ENCODE results near the gene APP. TPM values are rescaled to one million over a fixed set of nuclear protein-coding genes. Genes with fewer than 3 reads are reported as not detected.
A peak's percentile ranks its signal among the peaks of the same experiment; 100 is the strongest.

APP gene
- total and polyA plus RNA-seq, 4 donors = 86.9 to 414 (median 367) TPM

GRCh38 chr21:25979845-25980616, 190.5 kb downstream of the APP start:
- Histone ChIP-seq H3K4me1 (ENCODE audit: control insufficient read depth in 5 of 5, insufficient read depth in 5 of 5, low read length in 5 of 5) (peaks cover 0 to 4% (median 0%) of the 10 kb centered on the region in 5 donors), H3K9ac (ENCODE audit: insufficient read depth in 1 of 2, low read length in 2 of 2) (no peak overlapping the region), H3K36me3 (ENCODE audit: control insufficient read depth in 4 of 4, insufficient read depth in 4 of 4, low read length in 4 of 4) (peaks cover 7 to 22% (median 12%) of the 10 kb centered on the region in 4 donors), H3K4me3 (no peak overlapping the region), H3K9me3 (ENCODE audit: control insufficient read depth in 4 of 4, insufficient read depth in 3 of 4, low read length in 3 of 4) (no peaks in the 10 kb centered on the region), H3K27ac (ENCODE audit: low read depth in 1 of 2, low read length in 1 of 2) (no peak overlapping the region), H3K27me3 (ENCODE audit: control insufficient read depth in 3 of 3, insufficient read depth in 3 of 3, low read length in 2 of 3) (no peaks in the 10 kb centered on the region)
- ATAC-seq (ENCODE audit: insufficient read depth, low FRiP score) = no peak
- 75% methylated on average over 9 of the region's 9 CpGs for WGBS, 2 donors
- no peak for DNase-seq
- TF ChIP-seq, protein P1, sequence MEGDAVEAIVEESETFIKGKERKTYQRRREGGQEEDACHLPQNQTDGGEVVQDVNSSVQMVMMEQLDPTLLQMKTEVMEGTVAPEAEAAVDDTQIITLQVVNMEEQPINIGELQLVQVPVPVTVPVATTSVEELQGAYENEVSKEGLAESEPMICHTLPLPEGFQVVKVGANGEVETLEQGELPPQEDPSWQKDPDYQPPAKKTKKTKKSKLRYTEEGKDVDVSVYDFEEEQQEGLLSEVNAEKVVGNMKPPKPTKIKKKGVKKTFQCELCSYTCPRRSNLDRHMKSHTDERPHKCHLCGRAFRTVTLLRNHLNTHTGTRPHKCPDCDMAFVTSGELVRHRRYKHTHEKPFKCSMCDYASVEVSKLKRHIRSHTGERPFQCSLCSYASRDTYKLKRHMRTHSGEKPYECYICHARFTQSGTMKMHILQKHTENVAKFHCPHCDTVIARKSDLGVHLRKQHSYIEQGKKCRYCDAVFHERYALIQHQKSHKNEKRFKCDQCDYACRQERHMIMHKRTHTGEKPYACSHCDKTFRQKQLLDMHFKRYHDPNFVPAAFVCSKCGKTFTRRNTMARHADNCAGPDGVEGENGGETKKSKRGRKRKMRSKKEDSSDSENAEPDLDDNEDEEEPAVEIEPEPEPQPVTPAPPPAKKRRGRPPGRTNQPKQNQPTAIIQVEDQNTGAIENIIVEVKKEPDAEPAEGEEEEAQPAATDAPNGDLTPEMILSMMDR (IDR thresholded peaks at IDR 0.05; ENCODE audit: control extremely low read depth, extremely low read depth) = no peak

GRCh38 chr21:25977068-25977611, 193.4 kb downstream of the APP start:
- Histone ChIP-seq H3K4me3 (no peak overlapping the region), H3K36me3 (ENCODE audit: control insufficient read depth in 4 of 4, insufficient read depth in 4 of 4, low read length in 4 of 4) (peaks cover 13 to 45% (median 30%) of the 10 kb centered on the region in 4 donors), H3K9ac (ENCODE audit: insufficient read depth in 1 of 2, low read length in 2 of 2) (no peak overlapping the region), H3K4me1 (ENCODE audit: control insufficient read depth in 5 of 5, insufficient read depth in 5 of 5, low read length in 5 of 5) (peaks cover 0 to 2% (median 0%) of the 10 kb centered on the region in 5 donors), H3K27me3 (ENCODE audit: control insufficient read depth in 3 of 3, insufficient read depth in 3 of 3, low read length in 2 of 3) (no peaks in the 10 kb centered on the region), H3K27ac (ENCODE audit: low read depth in 1 of 2, low read length in 1 of 2) (no peak overlapping the region), H3K9me3 (ENCODE audit: control insufficient read depth in 4 of 4, insufficient read depth in 3 of 4, low read length in 3 of 4) (no peaks in the 10 kb centered on the region)
- ATAC-seq (ENCODE audit: insufficient read depth, low FRiP score) (no peak), DNase-seq (peak in 1 of 3 donors; percentile 9)
- TF ChIP-seq, protein P1 (IDR thresholded peaks at IDR 0.05; ENCODE audit: control extremely low read depth, extremely low read depth) = no peak

DNA sequence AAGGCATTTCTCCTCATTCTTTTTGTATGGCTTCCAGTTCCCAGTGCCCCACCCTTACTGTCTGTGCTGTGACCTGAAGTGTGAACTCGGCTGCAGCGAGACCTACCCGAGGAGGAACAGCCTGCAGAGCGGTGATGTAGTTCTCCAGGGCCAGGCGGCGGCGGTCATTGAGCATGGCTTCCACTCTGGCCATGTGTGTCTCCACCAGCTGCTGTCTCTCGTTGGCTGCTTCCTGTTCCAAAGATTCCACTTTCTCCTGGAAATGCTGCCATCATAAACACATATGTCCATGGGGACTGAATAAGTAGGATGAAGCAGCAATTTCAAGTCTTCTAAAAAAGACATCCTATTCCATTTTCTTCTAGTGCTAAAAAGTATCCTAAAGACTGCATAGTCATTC, 195.6 kb downstream of the APP start:
- Histone ChIP-seq H3K27ac (ENCODE audit: low read depth in 1 of 2, low read length in 1 of 2) (peak overlapping the region in 1 of 2 donors; percentile 12), H3K9ac (ENCODE audit: insufficient read depth in 1 of 2, low read length in 2 of 2) (no peak overlapping the region), H3K36me3 (ENCODE audit: control insufficient read depth in 4 of 4, insufficient read depth in 4 of 4, low read length in 4 of 4) (peaks cover 12 to 45% (median 33%) of the 10 kb centered on the region in 4 donors), H3K4me3 (no peak overlapping the region), H3K4me1 (ENCODE audit: control insufficient read depth in 5 of 5, insufficient read depth in 5 of 5, low read length in 5 of 5) (peaks cover 0 to 6% (median 0%) of the 10 kb centered on the region in 5 donors), H3K27me3 (ENCODE audit: control insufficient read depth in 3 of 3, insufficient read depth in 3 of 3, low read length in 2 of 3) (no peaks in the 10 kb centered on the region), H3K9me3 (ENCODE audit: control insufficient read depth in 4 of 4, insufficient read depth in 3 of 4, low read length in 3 of 4) (no peaks in the 10 kb centered on the region)
- ATAC-seq (ENCODE audit: insufficient read depth, low FRiP score) (no peak), DNase-seq (no peak)
- 94 to 96% methylated on average over 8 of the region's 8 CpGs for WGBS, 2 donors
- TF ChIP-seq, protein P1 (IDR thresholded peaks at IDR 0.05; ENCODE audit: control extremely low read depth, extremely low read depth) = no peak

Data from lung (tissue), 12 donors.